ENCODE measurements around the gene SYN1.
A peak's percentile ranks its signal among the peaks of the same experiment; 100 is the strongest.
"Not testable (repeated sequence)": the region's sequence is repeated elsewhere in the genome, so short reads cannot be mapped to it uniquely, and the experiment has no call there.

SYN1 gene

GRCh38 chrX:47619486-47620302 lies at the start of gene SYN1:
Gene SYN1 (minus strand): TSS chrX:47619857. CDS start chrX:47619728, 129 bp downstream.
- peak; percentile 58 to 65 for DNase-seq (ENCODE audit: low read depth in 2 of 2)

GRCh38 chrX:47665797-47666196 lies 46.1 kb upstream of the SYN1 start:
- not testable (repeated sequence) for DNase-seq (ENCODE audit: low read depth in 2 of 2)

- DNase-seq (ENCODE audit: low read depth in 2 of 2), result no peak
Measured at GRCh38 chrX:47664737-47665136, 45.1 kb upstream of the SYN1 start.

- peak; percentile 51 to 57 for DNase-seq (ENCODE audit: low read depth in 2 of 2)
Measured at GRCh38 chrX:47662144-47662657, 42.5 kb upstream of the SYN1 start.

GRCh38 chrX:47661539-47661938 lies 41.9 kb upstream of the SYN1 start:
- DNase-seq (ENCODE audit: low read depth in 2 of 2), result no peak

GRCh38 chrX:47659421-47659726 lies 39.7 kb upstream of the SYN1 start:
- DNase-seq (ENCODE audit: low read depth in 2 of 2), result no peak

GRCh38 chrX:47658684-47659420 lies 39.2 kb upstream of the SYN1 start, which contains the start of gene UXT:
Gene UXT (minus strand): TSS chrX:47659180. CDS start chrX:47658927, 253 bp downstream.
- DNase-seq (ENCODE audit: low read depth in 2 of 2), result peak; percentile 90 to 92

DNA sequence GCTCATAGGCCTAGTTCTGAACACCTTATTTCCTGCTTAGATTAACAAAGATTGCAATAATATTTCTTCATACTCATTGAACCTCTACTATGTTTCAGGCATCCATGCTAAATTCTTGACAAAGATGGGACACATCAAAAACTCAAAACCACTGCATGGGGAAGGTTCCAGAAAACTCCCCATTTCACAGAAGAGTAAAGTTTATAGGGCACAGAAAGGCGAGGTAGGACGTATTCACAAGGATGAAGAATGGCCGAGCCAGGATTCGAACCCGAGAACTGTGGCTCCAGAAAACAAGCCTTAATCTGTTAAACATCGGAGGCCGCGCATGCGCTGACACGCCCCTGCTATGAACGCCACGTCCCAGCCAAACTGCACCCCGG lies 38.6 kb upstream of the SYN1 start:
- DNase-seq (ENCODE audit: low read depth in 2 of 2), result no peak

DNA sequence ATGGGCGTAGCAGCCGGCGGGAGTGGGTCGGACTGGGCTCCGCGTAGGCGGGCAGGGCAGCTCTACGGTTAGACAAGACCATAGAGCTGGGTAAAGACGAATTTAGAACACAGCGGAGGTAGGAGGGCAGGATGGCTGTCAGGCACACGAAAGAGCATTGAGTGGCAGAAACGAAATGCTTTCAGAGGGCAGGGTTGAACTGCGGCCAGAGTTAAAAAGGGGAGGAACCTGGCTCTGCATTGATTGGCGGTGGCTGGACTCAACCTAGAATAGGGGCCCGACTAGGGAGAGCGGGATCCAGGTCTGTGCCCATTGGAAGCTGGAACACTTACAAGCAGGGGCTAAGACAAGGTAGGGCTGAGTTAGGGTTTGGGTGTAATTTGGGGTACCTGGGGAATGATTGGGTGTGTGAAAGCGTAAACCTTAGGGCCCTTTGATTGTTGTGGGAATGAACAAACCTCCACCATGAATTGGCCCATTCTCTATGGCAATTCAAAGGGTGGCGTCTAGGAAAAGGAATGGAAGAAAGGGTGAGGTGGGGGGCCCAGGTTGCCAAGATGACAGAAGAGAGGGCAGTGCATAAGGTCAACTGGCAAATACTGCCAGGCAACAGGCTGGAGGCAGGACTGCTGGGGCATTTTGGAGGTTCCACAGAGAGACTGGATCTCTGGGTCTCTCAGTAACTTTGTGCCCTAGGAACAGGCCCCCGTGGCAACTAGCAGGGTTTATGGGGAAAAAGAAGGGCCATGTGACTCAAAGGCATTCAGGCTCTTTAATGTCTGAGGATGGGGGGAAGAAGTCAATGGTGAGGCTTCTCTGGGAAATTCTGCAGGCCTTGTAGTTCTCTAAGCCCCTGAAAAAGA lies 31.6 kb upstream of the SYN1 start:
- no peak for DNase-seq (ENCODE audit: low read depth in 2 of 2)

- peak; percentile 81 to 83 for DNase-seq (ENCODE audit: low read depth in 2 of 2)
Measured at GRCh38 chrX:47650164-47651042, 30.7 kb upstream of the SYN1 start, which contains the start of gene ELK1. Gene ELK1 (minus strand): TSS chrX:47650563. CDS start chrX:47641441, 9,122 bp downstream.

DNA sequence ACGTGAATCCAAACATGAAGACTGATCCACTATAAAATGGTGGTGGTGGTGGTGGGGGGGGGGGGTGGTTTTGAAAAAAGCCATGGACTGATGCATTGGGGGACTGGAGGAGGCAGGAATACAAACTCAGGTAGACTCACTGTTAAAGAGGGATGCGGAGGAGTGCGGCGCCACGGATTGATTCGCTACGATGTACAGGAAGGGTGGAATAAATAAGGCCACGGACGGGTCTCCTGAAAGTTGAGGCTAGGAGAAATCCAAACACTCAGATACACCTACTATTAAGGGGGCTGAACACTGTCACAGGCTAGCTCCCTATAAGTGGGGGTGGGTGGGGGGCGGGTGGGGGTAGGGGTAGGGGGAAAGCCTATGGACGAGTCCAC lies 30.1 kb upstream of the SYN1 start:
- no peak for DNase-seq (ENCODE audit: low read depth in 2 of 2)

GRCh38 chrX:47649271-47649670 lies 29.6 kb upstream of the SYN1 start:
- DNase-seq (ENCODE audit: low read depth in 2 of 2), result no peak

DNA sequence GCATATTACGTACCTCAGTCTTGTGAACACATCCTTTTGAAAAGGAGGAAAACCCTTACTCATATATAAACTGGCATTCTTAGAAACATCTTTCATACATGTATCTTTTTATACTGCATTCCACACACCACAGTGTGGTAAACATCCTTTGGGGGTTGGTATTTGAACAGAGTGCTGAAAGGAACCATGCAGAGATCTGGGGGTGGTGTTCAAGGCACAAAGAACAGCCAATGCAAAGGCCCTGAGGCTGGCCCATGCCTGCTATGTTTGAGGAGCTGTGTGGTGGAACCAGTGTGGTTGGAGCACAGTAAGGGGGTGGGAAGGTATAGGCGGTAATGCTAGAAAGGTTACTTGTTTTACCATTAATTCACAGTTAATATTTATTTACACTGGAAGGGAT lies 28.7 kb upstream of the SYN1 start:
- no peak for DNase-seq (ENCODE audit: low read depth in 2 of 2)

DNA sequence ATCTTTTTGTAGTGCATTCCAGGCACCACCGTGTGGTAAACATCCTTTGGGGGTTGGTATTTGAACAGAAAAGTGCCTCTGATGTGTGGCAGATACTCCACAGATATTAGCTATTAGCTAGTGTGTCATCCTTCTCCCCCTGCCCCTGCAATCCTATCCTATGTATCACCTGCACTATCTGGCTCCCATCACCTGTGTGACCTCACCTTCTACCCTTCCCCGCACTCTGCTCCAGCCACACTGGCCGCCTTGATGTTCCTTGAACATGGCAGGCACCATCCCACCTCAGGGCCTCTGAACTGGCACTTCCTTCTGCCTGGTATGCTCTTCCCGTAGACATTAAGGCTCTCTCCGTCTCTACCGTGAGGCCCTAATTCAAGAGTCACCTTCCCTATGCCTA lies 27.0 kb upstream of the SYN1 start:
- no peak for DNase-seq (ENCODE audit: low read depth in 2 of 2)

DNA sequence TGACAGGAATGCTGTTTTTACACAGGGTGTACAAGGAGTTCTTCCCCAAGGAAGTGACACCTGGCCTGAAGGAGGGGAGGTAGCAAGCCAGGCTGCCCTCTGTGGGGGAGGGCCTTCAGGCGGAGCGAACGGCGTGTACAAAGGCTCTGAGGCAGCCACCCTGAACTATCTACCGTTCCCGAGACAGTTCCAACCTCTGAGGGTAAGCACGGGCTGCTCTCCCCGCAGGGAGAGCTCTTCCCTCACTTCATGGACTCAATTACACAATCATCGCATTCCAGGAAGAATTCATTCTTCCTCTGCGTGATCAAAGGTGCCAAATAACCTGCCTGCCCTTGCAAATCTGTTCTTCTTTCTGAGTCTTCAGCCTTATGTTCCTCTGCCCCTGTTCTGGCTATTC lies 25.9 kb upstream of the SYN1 start:
- no peak for DNase-seq (ENCODE audit: low read depth in 2 of 2)

DNA sequence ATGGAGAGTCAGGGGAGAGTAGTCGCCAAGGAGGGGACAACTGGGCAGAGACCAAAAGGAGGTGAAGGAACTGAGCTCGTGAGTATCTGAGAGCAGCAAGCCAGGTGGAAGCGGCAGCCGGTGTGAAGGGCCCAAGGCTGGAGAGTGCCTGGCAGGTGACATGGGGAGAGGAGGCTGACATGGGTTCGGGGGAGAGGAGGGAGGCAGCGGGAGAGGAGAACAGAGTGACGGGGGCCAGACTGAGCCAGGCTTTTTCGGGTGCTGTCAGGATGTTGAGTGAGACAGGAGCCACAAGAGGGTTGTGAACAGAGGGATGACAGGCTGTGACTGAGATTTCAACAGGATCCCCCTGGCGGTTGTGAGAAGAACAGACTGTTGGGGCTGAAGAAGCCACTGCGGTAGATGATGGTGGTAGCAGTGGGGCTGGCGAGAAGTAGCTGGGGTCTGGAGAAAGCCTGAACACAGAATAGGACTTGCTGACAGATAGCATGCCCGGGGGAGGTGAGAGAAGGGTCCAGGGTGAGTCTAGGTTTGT lies 25.0 kb upstream of the SYN1 start:
- DNase-seq (ENCODE audit: low read depth in 2 of 2), result no peak

DNA sequence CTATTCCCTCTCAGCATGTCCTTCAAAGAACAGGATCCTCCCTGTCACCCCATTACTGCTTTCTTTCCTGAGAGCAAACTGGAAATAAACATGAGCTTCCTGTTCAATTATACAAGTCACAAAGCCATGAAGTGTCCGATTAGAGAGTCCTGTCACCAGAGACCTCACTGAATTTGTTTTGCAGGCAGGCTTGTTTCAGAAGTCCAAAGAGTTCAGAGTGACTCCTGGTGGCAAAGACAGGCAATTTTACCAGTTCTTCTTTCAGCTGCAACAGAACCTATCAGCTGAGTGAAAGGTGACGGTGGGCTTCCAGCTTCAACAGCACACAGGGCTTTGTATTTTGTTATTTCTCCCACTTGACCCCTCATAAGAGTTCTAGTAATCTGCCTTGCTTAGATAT lies 24.3 kb upstream of the SYN1 start:
- DNase-seq (ENCODE audit: low read depth in 2 of 2), result no peak

GRCh38 chrX:47638816-47639215 lies 19.2 kb upstream of the SYN1 start:
- no peak for DNase-seq (ENCODE audit: low read depth in 2 of 2)

DNA sequence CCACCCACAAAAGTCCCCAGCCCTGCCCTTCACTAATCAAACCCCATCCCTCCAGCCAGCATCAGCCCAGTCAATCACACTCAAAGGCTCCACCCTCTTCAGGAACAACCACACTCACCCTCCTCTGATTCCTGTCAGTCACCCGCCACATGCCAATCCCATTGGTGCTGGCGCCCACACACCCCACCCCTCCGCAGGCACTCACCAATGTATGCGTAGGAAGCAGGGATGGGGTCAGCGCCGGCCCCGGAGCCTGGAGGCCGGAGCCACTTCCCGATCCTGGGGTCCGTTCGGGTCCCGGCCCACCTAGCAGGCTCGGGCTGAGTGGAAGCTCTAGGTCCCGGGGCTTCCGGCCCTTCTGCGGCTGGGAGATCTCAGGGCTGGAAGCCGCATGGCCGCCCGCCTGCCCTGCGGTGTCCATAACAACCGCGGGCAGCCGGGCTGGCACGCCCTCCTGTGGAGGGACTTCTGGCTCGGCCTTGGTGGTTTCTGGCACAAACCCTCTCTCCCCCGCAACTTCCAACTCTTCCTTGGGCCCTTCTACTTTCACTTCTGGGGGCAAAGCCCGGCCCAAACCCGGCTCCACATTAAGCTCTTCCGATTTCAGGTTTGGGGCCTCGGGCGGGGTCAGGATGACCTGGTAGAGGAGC lies 18.0 kb upstream of the SYN1 start:
- DNase-seq (ENCODE audit: low read depth in 2 of 2), result peak in 1 of 2 donors; percentile 35

Data from stimulated activated CD4-positive, alpha-beta T cell treated with anti-CD3 and anti-CD28 coated beads, Interleukin-15, amount 100 ng/mL, for 48 hours (primary cell).